GM13977 (cell line): ENCODE measurements around the gene SH3PXD2A.

ENCODE experiments used
- DNase-seq: peaks from one replicate; pipeline ENCODE4 v3.0.0; 2012; ENCODE audit warnings: low spot score
- CTCF ChIP-seq: IDR thresholded peaks from 2 replicates; pipeline ENCODE4 v1.5.1; 2012; ENCODE audit warnings: mild to moderate bottlenecking, control low read depth; ENCODE audit not compliant: insufficient read depth; ENCODE audit errors: extremely low read depth, missing control alignments
- in situ Hi-C: fragments of 300-500 bp; cut with MboI; formaldehyde crosslinking; loops from one replicate; pipeline ENCODE4 v1.12.0; 2022; ENCODE audit warnings: low sequenced_read_pairs, low pct_unique_long_range_greater_than_20kb, mixed read lengths, inconsistent platforms; ENCODE audit not compliant: unreplicated experiment

SH3PXD2A gene

DNA sequence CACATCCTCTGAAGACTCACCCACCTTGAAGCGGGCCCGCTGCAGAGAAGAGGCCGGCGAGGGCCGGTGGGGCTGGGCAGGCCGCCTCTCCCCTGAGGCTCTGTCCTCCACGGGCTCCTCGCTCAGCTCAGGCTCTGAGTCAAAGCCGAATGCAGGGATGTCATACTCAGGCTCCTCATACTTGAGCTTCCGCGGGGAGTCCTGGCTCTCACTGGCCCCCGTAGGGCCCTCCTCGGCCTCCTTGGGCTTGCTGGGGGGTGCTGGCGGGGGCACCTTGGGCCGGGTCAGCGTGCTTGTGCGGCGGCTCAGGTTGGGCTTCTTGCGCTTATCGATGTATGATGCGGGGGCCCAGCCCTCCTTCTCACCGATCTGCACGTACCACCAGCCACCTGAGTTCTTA is 252.0 kb downstream of the SH3PXD2A start:
- in situ Hi-C loops = no loop called here
- no peak for TF ChIP-seq CTCF
- no peak for DNase-seq

GRCh38 chr10:103602852-103603155 is 252.6 kb downstream of the SH3PXD2A start:
- in situ Hi-C loops = no loop called here
- no peak for TF ChIP-seq CTCF
- DNase-seq = no peak

- DNase-seq = no peak
- in situ Hi-C loops = no loop called here
- no peak for TF ChIP-seq CTCF
Observed at GRCh38 chr10:103602028-103602851, 253.1 kb downstream of the SH3PXD2A start.

DNA sequence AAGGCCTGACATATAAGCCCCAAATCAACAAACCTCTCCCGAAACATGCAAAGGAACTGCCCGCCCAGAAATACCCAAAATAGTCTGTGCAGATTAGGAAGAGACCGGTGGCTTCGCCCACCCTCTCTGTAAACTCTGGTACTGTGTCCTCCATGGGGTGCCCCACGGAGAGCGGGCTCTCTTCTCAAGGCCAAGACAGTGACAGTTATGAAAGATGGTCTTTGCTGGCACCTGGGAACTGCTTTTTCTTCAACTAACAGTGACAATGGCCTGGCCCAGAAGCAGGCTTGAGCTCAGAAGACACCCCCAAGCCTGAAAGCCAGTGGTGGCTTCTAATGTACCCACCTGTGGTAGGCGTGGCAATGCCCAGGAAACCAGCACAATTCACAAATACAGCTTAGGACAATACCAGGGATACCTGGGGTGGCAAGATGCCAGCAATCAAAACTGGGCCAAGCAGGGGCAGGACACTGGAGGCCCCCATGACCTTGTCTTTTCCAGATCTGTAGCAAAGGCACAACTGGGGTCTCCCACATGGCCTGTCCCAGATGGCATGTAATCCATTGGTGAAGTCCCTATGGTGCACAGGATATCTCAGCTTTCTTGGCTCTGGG is 254.3 kb downstream of the SH3PXD2A start:
- in situ Hi-C loops = no loop called here
- no peak for DNase-seq
- no peak for TF ChIP-seq CTCF

GRCh38 chr10:103600325-103600724 is 255.1 kb downstream of the SH3PXD2A start:
- TF ChIP-seq CTCF = no peak
- in situ Hi-C loops = no loop called here

DNA sequence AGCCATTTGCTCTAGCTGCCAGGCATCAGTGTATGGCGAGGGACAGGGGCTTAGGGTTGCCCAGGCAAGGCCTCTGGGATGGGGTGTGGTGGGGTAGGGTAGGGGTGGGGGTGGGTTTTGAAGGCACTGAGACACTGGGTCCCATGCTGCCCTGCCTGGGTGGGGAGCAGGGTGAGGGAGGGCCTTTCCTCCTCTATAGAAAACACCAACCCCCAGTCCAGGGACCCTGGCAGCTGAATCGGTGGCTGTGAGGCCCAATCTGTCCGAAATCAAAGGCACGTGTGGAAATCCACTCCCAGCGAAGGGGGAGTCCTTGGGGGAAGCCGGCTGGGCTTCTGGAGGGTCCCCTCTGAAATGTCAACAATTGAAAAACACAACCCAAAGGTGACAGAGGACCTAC is 255.5 kb downstream of the SH3PXD2A start:
- in situ Hi-C loops = no loop called here
- TF ChIP-seq CTCF = no peak
- DNase-seq = no peak

More at GRCh38 chr10:103600325-103600724, 255.1 kb downstream of the SH3PXD2A start:
- DNase-seq = no peak
